DMS114 treated with DMSO at 0.1 percent for 48 hours (cell line): ENCODE results near the gene PAGR1.
A peak's percentile ranks its signal among the peaks of the same experiment; 100 is the strongest.
"Not testable (repeated sequence)": the region's sequence is repeated elsewhere in the genome, so short reads cannot be mapped to it uniquely, and the experiment has no call there.

ENCODE experiments used
- DNase-seq: peaks from one replicate; lab custom pipeline; 2025; ENCODE audit not compliant: unreplicated experiment; lab: John Stamatoyannopoulos, UW

Gene PAGR1

GRCh38 chr16:29815793-29816693 lies at the start of gene PAGR1:
Gene PAGR1, plus strand, starts transcription at chr16:29816152. Its CDS starts 374 bp downstream, at chr16:29816526.
- DNase-seq: peak; percentile 98

GRCh38 chr16:29766571-29766970 lies 49.4 kb upstream of the PAGR1 start:
- no peak for DNase-seq

- DNase-seq: no peak
Measured at GRCh38 chr16:29767062-29767461, 48.9 kb upstream of the PAGR1 start.

- no peak for DNase-seq
Measured at GRCh38 chr16:29769507-29769906, 46.4 kb upstream of the PAGR1 start.

GRCh38 chr16:29770250-29770929 lies 45.6 kb upstream of the PAGR1 start:
- no peak for DNase-seq

GRCh38 chr16:29772330-29772729 lies 43.6 kb upstream of the PAGR1 start:
- not testable (repeated sequence) for DNase-seq

GRCh38 chr16:29774730-29775129 lies 41.2 kb upstream of the PAGR1 start:
- DNase-seq: no peak

- DNase-seq: no peak
Measured at GRCh38 chr16:29775742-29776408, 40.1 kb upstream of the PAGR1 start.

GRCh38 chr16:29777576-29778350 lies 38.2 kb upstream of the PAGR1 start, which contains the start of gene ZG16:
Gene ZG16, plus strand, starts transcription at chr16:29778256. Its CDS starts 1,011 bp downstream, at chr16:29779267.
- DNase-seq: no peak

GRCh38 chr16:29779474-29779873 lies 36.5 kb upstream of the PAGR1 start:
- no peak for DNase-seq

GRCh38 chr16:29783094-29783953 lies 32.6 kb upstream of the PAGR1 start:
- not testable (repeated sequence) for DNase-seq

GRCh38 chr16:29784157-29784556 lies 31.8 kb upstream of the PAGR1 start:
- no peak for DNase-seq

GRCh38 chr16:29784901-29785500 lies 31.0 kb upstream of the PAGR1 start:
- peak; percentile 50 for DNase-seq

- not testable (repeated sequence) for DNase-seq
Measured at GRCh38 chr16:29787155-29787554, 28.8 kb upstream of the PAGR1 start.

- no peak for DNase-seq
Measured at GRCh38 chr16:29789775-29790182, 26.2 kb upstream of the PAGR1 start.

- peak; percentile 94 for DNase-seq
Measured at GRCh38 chr16:29790183-29790948, 25.6 kb upstream of the PAGR1 start, which contains the start of gene KIF22. Gene KIF22, plus strand, starts transcription at chr16:29790751. Its CDS starts 9 bp downstream, at chr16:29790760.

- DNase-seq: no peak
Measured at GRCh38 chr16:29790949-29791844, 24.8 kb upstream of the PAGR1 start.
